HG03066 (cell line): ENCODE results near the gene LRG1.
"Not testable (repeated sequence)": the region's sequence is repeated elsewhere in the genome, so short reads cannot be mapped to it uniquely, and the experiment has no call there.

Experiments used
- ATAC-seq: cut with Tn5 transposase; IDR thresholded peaks from one replicate; pipeline ENCODE4 v1.9.1; 2021; ENCODE audit warnings: low read depth; ENCODE audit not compliant: unreplicated experiment

The LRG1 gene

DNA sequence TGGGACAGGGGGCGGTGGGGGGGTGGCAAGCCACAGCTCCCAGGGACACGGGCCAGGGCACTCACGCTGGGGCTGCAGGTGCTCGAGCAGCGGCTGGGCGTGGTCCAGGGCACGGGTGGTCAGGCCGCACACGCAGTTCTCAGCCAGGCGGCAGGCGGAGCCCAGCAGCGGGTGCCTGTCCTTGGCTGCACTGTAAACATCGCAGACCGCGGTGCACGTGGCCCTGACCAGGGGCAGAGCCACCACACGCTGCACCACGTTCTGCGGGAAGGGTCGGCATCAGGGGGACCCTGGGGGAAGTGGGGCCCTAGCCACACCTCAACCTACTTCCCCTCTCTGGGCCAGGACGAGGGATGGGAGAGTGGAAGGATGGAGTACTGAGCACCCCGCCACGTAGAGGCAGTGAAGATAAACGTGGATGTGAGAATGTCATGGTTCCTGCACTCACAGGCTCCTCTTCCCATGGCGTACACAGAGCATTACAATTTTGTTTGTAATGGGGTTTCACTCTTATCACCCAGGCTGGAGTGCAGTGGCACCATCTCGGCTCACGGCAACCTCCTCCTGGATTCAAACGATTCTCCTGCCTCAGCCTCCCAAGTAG is 8.2 kb downstream of the LRG1 start:
- ATAC-seq: no peak

DNA sequence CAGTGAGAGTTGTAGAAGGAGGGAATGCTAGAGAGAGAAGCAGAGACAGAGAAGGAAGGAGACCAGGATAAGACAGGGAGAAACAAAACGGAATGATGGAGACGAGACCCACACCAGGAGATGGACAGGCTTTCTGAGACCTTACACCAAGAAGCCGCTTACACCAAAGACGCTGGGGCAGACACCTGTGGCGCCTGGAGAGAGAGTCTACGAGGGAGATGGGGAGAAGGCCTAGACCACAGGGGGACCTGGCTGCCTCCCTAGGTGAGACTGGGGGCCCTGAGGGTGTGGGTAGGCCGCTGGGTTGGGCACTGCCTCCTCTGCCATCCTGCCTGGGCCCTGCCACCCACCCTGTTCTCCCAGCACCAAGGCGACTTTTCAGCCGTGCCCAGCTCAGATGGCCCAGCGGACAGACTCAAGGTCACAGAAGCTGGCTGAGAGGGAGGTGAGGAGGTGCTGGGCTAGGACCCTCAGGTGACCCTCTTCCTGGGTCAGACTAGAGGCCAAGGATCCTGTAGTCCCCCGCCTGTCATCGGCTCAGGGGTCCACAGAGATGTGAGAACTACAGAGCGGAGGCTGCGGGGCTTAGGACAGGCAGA is 9.8 kb downstream of the LRG1 start:
- ATAC-seq: no peak

DNA sequence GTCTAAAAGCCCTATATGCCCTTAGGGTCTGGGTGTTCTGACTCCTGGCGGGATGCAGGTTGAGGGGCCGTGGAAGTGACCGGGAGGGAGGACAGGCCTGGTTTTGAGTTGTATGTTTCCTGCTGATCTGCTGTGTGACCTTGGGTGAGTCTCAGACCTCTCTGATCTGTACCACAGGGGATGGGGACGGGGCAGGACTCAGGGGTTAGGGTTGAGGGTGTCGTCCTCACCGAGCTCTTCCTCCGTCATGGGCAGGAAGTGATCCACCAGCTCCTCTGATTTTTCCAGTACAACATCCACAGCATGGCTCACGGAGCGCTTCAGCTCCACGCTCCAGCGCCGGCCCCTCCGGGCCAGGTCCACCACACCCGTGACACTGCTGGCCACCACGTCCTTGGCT is 11.0 kb downstream of the LRG1 start:
- ATAC-seq: no peak

DNA sequence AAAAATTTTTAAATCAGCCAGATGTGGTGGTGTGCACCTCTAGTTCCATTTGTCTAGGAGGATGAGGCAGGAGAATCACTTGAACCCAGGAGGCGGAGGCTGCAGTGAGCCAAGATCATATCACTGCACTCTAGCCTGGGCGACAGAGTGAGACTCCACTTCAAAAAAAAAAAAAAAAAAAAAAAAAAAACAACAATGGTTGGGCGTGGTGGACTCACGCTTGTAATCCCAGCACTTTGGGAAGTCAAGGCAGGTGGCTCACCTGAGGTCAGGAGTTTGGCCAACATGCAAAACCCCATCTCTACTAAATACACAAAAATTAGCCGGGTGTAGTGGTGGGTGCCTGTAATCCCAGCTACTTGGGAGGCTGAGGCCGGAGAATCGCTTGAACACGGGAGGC is 12.5 kb downstream of the LRG1 start:
- ATAC-seq: not testable (repeated sequence)

DNA sequence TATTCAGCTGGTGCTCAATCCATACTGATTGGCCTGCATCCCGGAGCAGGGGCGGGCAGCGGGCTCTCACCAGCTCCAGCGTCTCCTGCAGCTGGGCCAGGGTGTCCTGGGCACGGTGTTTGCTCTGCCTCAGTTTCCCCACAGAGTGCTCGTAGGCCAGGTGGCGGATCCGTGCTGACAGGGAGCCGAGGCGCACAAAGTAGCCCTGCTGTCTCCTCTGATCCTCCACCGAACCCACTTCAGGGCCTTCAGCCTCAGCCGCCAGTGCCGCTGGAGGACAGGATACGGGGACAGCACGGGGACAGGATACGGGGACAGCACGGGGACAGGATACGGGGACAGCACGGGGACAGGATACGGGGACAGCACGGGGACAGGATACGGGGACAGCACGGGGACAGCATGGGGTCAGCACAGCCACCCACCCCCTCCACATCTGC is 14.3 kb downstream of the LRG1 start:
- no peak for ATAC-seq

DNA sequence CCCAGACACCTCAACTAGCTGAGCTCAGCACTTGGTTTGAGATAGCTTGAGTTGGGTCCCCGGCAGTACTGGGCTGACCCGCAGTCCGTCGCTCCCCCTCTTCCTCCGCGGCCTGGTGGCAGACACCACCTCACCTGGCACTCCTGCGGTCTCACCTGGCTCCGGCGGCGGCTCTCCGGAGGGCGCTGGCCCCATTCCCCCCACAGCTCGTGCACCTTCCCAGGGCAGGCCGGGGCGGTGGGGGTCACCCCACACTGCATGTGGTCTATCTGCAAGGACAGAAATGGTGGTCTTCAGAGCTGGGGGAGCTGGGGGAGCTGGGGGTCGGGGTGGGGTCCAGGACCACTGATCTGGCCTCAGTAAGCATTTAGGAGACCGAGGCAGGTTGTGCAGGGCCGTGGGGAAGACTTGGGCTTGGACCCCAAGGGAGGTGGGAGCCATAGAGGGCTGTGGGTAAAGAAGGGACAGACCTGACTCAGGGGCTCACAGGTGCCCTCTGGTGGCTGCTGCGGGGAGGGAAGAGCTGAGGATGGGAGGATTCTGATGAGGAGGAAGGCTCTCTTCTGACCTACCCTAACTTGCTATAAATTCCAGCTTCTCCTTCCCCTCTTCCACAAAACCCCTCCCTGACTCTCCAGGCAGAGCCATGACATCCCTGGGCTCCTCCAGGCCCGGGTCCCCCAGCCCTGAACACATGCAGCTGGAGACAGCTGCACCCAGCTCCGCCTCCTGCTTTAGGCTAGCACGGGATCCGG is 14.9 kb downstream of the LRG1 start:
- ATAC-seq: no peak

DNA sequence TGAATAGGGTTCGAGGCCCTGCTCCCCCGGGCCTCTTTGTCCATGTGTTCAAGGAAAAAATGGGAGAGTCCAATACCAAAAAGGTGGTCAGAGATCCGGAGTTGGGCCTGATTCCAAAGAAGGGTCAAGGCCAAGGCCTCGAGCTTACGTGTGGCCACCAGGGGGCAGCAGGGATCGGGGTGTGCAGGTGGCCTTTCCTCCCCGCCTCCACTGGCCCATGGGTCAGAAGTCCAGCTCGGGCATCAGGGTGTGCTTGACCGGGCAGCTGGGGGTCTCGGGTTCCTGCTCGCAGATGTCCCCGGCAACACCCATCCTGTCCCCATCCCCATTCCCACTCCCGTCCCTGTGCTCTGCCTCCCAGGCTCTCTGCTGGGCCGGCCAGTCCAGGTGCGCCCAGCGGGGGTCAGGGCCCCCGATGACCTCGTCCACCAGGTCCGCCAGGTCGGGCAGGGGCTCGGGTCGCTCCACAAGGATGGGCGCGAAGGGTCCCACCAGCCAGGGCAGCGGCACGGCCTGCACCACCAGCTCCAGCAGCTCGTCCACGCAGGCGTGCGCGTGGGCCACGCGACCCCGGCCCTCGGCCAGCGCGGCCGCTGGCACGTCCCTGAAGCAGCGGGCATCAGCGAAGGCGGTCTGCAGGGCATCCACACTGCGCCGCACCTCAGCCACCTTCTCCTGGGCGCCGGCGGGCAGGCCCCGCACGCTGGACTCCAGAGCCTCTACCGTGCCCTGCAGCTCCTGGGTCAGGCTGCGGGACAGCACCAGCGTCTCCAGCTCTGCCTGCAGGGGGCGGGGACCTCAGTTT is 16.3 kb downstream of the LRG1 start:
- ATAC-seq: no peak

DNA sequence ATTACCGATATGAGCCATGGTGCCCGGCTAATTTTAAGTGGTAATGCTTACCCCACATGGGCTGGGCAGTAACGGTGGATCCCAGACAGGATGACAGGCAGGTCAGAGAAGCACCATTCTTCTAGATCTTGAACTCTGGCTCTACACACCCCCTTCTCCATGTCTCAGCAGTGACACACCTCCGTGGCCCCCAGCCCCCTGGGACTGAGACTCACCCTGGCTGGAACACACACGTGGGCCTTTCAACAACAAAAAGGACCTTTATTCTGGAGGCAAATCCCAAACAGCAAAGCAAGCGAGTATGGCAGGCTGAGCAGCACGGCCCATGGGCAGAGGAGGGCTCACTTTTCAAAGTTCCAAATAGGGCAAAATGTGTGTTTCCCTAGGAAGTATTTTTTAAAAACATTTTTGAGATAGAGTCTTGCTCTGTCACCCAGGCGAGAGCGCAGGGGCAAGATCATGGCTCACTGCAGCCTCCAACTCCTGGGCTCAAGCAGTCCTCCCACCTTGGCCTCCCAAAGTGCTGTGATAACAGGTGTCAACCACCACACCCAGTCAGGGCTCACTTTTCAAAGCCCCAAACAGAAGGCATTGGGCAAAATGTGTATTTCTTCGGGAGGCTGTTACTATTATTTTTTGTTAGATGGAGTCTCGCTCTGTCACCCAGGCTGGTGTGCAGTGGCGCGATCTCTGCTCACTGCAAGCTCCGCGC is 17.4 kb downstream of the LRG1 start:
- no peak for ATAC-seq

DNA sequence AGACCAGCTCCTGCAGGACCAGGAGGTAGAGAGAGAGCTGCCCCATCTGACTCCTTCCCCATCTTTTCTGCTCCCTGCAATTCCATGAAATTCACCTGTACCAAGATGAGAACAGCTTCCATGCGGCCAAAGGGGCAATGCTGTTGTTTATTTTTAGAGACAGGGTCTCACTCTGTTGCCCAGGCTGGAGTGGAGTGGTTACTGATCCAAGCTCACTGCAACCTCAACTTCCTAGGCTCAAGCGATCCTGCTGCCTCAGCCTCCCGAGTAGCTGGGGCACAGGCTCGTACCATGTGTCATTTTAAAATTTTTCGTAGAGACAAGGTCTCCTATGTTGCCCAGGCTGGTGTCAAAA is 18.0 kb downstream of the LRG1 start:
- no peak for ATAC-seq

DNA sequence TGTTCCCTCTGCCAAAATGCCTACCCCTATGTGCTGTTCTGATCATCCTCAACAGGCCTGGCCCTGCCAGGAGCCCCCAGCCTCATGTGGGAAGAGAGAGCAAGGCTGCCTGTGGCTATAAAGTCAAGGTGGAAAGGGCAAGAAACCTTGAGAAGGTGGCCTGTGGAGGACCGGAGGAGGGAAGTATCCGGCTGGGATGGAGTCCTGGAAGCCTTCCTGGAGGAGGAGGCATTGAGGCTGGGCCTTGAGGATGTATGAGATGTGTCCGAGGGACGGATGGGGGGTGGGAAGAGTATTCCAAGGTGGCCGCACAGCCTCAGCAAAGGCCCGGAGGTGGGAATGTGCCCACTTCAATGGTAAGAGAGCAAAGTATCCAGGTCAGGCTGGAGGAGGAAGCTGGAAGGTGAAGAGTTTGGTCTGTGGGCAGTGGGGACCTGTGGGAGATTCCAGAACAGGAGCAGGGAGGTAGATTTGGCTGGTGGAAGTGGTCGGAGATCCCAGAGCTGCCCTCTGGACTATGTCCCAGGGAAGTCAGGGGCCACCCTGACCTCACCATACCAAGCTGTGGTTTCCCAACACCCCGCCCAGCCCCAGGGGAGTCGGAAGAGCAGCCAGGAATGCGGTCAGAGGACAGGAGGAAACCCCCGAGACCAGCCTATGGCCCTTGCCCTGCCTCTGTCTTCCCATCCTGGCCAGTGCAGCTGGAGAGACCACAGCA is 18.5 kb downstream of the LRG1 start:
- no peak for ATAC-seq

DNA sequence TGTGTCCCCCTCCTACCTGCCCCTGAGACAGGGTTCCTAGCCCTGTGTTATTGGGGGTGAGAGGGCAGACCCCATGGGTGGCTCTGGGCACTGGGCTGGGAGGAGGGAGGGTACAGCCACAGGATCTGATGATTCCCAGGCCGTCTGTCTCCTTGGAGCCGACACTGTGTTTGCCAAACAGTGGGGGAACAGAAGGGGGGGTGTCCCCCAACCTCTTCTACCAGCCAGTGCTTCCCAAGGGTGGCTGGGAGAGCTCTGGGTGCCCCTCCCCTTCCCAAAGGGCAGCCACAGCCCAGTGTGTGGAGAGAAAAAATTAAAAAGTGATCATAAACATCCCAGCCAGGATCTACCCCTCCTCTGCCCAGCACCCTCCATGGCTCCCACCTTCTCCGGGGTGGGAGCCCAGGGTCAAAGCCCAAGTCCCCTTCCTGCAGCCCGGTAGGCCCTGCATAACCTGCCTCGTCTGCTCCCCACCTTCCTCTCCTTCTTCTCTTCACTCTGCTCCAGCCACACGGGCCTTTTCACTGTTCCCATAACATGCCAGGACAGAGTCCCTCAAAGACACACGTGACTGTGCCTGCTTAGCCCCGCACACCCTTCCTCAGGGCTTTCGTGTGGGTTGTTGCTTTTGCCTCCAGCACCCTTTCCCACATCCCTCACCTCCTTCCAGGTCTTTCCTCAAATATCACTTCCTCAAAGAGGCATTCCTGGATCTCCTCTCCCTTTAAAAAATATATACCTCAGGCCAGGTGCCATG is 20.1 kb downstream of the LRG1 start:
- ATAC-seq: no peak

DNA sequence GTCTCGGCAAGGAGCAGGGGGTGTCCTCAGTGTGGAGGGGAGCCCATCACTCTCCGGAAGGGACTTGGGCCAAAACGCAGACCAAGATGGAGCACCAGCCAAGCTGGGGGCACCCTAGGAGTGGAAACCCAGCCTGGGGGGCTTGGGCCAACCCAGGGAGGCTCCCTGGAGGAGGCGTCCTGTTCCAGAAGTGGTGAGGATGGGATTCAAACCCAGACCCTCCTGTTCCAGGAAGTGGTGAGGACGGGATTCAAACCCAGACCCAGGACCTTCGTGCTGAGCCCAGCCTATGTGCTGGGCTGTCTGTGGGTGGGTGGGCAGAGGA is 20.7 kb downstream of the LRG1 start:
- ATAC-seq: no peak

DNA sequence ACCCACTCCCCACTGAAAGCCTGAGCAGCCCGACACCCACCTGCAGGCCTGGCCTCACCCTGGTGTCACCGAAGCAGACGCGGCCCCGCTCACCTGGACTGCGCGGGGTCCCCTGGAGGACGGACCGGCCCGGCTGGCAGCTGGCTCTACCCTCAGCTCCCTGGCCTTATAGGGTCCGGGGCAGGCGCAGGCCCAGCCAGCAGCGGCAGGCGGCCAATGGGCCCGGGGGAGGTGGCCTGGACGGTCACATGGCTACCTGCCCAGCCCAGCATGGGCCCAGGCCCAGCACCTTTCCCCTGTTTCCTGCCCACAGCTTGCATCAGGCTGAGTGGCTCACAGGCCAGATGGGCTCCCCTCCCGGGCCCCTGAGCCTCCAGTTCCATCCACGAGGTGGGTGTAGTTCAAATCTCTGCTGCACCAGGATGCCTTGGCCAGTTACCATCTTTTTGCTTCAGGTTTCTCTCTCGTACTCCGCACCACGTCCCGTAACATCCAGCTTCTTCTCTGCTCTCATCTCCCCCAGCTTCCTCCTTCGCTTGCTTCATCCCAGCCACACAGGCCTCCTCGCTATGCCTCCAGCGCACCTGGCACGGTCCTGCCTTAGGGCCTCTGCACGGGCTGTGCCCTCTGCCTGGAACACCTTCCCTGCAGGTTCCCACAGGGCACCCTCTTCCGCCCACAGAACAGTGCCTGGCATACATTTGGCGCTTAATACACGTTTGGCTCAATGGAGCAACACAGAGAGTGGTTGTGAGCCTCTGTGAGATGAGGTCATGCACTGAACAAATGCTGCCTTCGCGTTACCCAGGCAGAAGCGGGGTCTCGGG is 21.3 kb downstream of the LRG1 start, which contains the start of gene PLIN4:
Gene PLIN4 (minus strand): TSS at position 142 of the 827 bp plus-strand sequence. CDS start 214 bp downstream, outside the sequence.
- ATAC-seq: no peak

DNA sequence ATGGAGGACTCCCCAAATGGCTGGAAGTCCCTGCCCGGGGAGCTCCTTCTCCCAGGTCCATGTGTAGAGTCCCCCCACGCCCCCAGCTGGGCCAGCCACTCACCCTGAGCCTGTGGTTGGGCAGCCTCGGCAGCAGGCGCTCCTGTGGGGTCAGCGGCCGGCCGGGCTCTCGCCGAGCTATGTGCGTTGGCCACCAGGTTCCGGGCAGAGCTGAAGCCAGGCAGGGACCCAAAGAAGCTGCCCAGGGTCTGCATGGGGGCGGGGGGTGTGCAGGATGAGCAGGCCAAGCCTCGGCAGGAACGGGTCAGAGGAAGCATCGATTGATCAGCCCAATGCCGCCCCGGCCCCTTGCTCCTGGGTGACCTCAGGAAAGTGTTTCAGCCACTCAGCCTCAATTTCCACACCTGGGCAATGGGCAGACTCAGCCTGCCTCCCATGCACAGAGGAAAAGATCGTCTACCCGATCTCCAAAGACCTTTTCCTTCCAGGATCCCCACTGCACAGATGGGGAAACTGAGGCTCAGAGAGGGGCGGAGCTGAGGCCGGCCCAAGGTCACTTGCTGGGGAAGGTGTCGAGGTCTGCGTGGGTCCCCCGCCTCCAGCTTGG is 22.3 kb downstream of the LRG1 start:
- no peak for ATAC-seq

DNA sequence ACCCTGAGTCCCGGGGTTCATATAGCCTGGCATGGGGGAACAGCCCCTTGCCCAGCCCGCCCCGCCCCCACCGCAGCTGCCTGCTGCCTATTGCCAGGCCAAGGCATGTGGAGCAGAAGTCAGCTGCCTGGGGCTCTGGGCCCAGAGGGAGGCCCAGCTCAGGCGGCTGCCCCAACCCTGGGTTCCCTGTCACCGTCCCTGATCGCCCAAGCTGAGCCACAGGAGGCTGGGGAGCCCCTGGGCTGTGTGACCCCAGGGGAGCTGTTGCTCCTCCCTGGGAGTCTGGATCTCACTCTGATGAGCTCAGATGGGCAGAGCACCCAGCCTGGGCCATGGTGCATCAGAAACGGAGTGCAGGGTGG is 22.9 kb downstream of the LRG1 start:
- ATAC-seq: no peak

DNA sequence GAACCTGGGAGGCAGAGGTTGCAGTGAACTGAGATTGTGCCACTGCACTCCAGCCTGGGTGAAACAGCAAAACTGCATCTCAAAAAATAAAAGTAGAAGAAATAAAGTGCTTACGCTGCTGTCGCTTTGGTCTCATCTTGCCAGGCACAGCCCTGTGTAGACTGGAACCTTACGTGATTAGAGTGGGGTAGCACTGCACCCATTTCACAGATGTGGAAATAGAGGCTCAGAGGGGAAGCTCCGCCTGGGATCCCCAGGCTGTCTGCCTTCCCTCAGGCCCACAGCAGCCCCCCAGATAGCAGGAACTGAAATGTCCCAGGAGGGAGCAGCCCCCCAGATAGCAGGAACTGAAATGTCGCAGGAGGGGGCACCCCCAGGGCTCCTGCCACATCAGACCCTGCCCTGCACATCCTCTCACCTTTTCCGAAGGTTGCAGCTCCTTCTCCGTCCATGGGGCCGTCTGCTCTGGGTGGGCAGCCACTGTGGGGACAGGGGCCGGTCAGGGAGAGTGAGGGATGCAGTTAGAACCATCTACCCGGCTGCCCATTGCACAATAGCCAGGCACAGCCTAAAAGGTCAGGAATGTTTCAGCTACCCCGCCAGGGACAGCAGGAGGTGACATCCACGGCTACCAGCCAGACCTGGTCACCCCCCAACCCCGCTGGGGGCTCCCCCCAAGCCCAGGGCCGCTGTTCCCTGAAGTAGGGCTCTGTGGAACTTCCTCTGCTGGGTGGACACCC is 23.5 kb downstream of the LRG1 start:
- ATAC-seq: no peak

DNA sequence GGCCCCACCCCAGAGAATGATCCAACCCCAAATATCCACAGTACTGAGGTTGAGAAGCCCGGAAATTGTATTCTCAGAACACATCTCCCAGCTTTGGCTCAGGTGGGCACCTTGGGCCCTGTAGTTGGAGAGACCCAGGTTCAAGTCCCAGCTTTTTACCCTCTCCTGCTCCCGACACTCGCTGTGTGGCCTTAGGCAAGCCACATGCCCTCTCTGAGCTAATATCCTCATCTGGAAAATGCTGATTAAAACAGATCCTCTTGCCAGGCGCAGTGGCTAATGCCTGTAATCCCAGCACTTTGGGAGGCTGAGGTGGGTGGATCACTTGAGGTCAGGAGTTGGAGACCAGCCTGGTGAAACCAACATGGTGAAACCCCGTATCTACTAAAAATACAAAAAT is 24.1 kb downstream of the LRG1 start:
- ATAC-seq: no peak

DNA sequence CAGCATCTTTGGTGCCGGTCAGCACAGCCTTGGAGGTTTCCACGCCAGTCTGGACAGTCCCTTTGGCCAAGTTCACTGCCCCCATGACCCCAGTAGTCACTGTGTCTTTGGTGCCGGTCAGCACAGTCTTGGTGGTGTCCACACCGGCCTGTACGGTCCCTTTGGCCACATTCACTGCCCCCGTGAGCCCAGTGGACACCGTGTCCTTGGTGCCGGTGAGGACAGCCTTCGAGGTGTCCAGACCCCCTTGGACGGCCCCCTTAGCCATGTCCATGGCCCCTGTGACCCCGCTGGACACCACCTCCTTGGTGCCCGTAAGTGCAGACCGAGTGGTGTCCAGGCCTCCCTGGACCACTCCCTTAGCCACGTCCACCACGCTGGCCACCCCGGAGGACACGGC is 26.6 kb downstream of the LRG1 start:
- ATAC-seq: no peak
